HG03280 (cell line): ENCODE results near the gene GRIA2.

Source experiments
- ATAC-seq: cut with Tn5 transposase; IDR thresholded peaks from one replicate; pipeline ENCODE4 v1.9.1; 2021; ENCODE audit warnings: mild to moderate bottlenecking, moderate library complexity; ENCODE audit not compliant: unreplicated experiment

GRIA2 gene

GRCh38 chr4:157363360-157363759, 142.8 kb downstream of the GRIA2 start:
- ATAC-seq = no peak

GRCh38 chr4:157372154-157372553, 151.6 kb downstream of the GRIA2 start:
- no peak for ATAC-seq

GRCh38 chr4:157372567-157372966, 152.0 kb downstream of the GRIA2 start:
- no peak for ATAC-seq

GRCh38 chr4:157389741-157390140, 169.2 kb downstream of the GRIA2 start:
- ATAC-seq = no peak

- no peak for ATAC-seq
Observed at GRCh38 chr4:157405070-157405469, 184.5 kb downstream of the GRIA2 start.
